NCI-H226 (cell line): ENCODE results near the gene ZNF799.
"Not testable (repeated sequence)": the region's sequence is repeated elsewhere in the genome, so short reads cannot be mapped to it uniquely, and the experiment has no call there.

Source experiments
- DNase-seq: peaks from one replicate; pipeline ENCODE4 v3.0.0-alpha.2; 2015

ZNF799 gene

GRCh38 chr19:12362236-12362635 lies 38.8 kb downstream of the ZNF799 start:
- DNase-seq, result not testable (repeated sequence)

DNA sequence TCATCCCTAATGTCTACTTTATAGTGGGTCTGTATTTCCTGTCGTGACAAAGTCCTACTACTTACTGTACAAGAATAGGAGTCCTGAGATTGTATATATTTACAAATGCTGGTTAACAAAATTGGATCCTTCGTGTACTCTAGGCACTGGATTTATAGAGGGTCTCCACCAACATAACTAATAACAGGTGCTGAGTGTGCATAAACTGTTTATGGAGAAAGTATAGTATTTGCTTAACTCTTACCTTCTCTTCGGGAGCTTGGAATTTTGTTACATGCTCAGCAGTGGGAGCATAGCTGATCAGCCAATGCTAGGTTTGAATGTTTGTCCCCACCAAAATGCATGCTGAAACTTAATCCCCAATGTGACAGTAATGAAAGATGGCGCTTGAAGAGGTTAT lies 47.7 kb downstream of the ZNF799 start:
- no peak for DNase-seq

DNA sequence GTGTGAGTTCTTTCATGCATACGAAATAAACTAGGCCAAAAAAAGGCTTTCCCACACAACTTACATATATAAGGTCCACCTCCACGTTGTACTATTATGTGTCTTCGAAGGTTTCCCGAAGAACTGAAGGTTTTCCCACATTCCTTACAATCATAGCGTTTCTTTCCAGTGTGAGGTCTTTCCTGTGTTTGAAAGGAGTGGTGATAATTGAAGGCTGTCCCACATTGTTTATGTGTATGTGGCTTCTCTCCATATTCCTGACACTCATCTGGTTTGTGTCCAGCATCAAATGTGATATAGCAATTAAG lies 50.2 kb downstream of the ZNF799 start:
- no peak for DNase-seq

- no peak for DNase-seq
Observed at GRCh38 chr19:12350185-12350889, 50.7 kb downstream of the ZNF799 start.

DNA sequence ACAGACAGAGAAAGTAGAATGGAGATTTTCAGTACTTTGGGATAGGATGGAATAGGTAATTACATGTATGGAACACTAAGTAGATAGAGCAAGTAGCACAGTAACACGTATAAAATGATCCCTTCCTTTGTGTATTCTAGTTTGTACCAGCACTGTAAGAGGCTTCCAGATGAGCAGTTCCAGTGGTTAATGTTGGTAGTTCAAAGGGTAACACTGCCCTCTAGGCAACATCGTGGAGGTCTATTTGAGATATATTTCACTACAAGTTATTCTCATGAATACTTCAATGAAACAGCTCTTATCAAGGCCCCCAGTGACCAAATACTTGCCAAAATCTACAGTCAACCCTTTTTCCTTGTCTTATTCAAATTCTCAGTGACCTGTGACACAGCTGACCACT lies 54.2 kb downstream of the ZNF799 start:
- no peak for DNase-seq

- DNase-seq, result no peak
Observed at GRCh38 chr19:12345197-12345596, 55.9 kb downstream of the ZNF799 start.
